HepG2 (cell line): ENCODE data around the gene NELL1.

ENCODE experiments used
- BHLHE40 ChIP-seq: IDR thresholded peaks from 2 replicates; pipeline ENCODE4 v1.6.1; 2011; ENCODE audit warnings: low read length, improper control_type of control experiment
- KDM5A ChIP-seq: fragments of 200-600 bp; sonication (generic); IDR thresholded peaks from 2 replicates; pipeline ENCODE4 v1.7.0; 2018; ENCODE audit warnings: antibody characterized with exemption, mild to moderate bottlenecking, low read length, borderline replicate concordance
- NFATC3 ChIP-seq: sonication (generic); formaldehyde crosslinking; IDR thresholded peaks from 2 replicates; pipeline ENCODE4 v1.5.1; 2020; ENCODE audit warnings: mild to moderate bottlenecking, missing genetic modification reagents
- SALL2 ChIP-seq: sonication (generic); formaldehyde crosslinking; IDR thresholded peaks from 2 replicates; pipeline ENCODE4 v1.8.1; 2023; ENCODE audit warnings: mild to moderate bottlenecking, missing genetic modification reagents, inconsistent platforms
- ZNF549 ChIP-seq: sonication (generic); formaldehyde crosslinking; IDR thresholded peaks from 2 replicates; pipeline ENCODE4 v1.5.0; 2020; ENCODE audit warnings: missing genetic modification reagents
- ZNF761 ChIP-seq: sonication (generic); formaldehyde crosslinking; conservative IDR thresholded peaks from 2 replicates; pipeline ENCODE4 v1.4.0; 2020; ENCODE audit warnings: mild to moderate bottlenecking, missing genetic modification reagents

GRCh38 chr11:21177379-21177778, 508.0 kb downstream of the NELL1 start:
- TF ChIP-seq BHLHE40: no peak
- no peak for TF ChIP-seq ZNF761 (CRISPR knock-in tag)
- TF ChIP-seq SALL2: no peak
- TF ChIP-seq ZNF549 (CRISPR knock-in tag): no peak
- no peak for TF ChIP-seq KDM5A
- no peak for TF ChIP-seq NFATC3 (CRISPR knock-in tag)
